ENCODE results near the gene SNRNP40.

Gene SNRNP40

DNA sequence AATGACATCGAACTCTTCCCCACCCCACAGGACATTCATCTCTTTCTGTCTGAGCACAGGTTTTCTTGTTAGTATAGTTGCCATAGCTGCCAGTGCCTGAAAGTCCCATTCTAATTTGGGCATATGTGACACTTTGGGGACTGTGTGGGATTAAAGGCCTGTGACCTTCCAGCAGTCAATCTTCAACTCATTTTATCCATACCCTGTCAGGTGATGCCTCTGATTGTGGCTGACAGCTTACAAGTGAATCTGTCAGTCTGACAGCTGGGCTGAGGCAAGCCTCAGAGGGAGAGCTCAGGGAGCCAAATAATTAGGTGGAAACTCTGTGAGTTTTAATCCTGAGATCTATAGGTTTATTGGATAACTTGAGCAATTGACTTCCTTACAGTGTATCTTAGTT is 29.9 kb upstream of the SNRNP40 start:
- Histone ChIP-seq H3K27me3 (ENCODE audit: low read length) (no peaks in the 10 kb centered on the region), H3F3A (ENCODE audit: insufficient read depth) (no peaks in the 10 kb centered on the region), H3K4me2 (ENCODE audit: low read depth, low read length, poor library complexity, severe bottlenecking) (no peak overlapping the region), H3K4me3 (ENCODE audit: insufficient read depth, low read length, poor library complexity, severe bottlenecking) (no peak overlapping the region), H2AFZ (ENCODE audit: low read depth, low read length, severe bottlenecking) (no peak overlapping the region), H3K27ac (ENCODE audit: low read depth, low read length) (no peak overlapping the region), H3K79me2 (ENCODE audit: insufficient read depth, low read length) (no peaks in the 10 kb centered on the region), H4K20me1 (ENCODE audit: low read depth, low read length) (no peaks in the 10 kb centered on the region), H3K9ac (ENCODE audit: low read length) (no peak overlapping the region), H3K9me3 (ENCODE audit: insufficient read depth, low read length) (no peaks in the 10 kb centered on the region), H3K9me2 (replicated peaks; ENCODE audit: insufficient read depth, low read length) (no peaks in the 10 kb centered on the region), H3K36me3 (ENCODE audit: low read length) (no peaks in the 10 kb centered on the region)
- TF ChIP-seq, protein P1, sequence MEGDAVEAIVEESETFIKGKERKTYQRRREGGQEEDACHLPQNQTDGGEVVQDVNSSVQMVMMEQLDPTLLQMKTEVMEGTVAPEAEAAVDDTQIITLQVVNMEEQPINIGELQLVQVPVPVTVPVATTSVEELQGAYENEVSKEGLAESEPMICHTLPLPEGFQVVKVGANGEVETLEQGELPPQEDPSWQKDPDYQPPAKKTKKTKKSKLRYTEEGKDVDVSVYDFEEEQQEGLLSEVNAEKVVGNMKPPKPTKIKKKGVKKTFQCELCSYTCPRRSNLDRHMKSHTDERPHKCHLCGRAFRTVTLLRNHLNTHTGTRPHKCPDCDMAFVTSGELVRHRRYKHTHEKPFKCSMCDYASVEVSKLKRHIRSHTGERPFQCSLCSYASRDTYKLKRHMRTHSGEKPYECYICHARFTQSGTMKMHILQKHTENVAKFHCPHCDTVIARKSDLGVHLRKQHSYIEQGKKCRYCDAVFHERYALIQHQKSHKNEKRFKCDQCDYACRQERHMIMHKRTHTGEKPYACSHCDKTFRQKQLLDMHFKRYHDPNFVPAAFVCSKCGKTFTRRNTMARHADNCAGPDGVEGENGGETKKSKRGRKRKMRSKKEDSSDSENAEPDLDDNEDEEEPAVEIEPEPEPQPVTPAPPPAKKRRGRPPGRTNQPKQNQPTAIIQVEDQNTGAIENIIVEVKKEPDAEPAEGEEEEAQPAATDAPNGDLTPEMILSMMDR (IDR thresholded peaks at IDR 0.05; ENCODE audit: insufficient read depth, low read length, poor library complexity, severe bottlenecking), result no peak
- TF ChIP-seq EZH2phosphoT487 (conservative IDR thresholded peaks at IDR 0.05; ENCODE audit: low read length), result no peak

DNA sequence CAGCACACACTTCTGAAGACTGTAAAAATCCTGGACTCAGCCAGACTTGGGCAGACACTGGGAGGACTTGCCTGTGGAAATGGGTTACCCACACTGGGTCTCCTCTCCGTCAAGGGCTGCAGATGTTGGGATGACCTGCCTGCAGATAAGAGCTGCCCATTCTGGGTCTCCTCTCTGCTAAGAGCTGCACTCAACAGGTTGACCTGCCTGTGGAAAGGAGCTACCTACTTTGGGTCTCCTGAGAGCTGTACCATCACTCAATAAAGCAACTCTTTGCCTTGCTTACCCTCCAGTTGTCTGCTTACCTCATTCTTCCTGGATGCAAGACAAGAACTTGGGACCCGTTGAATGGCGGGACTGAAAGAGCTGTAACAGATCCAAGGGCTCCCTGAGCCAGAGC is 28.4 kb upstream of the SNRNP40 start:
- TF ChIP-seq, protein P1 (IDR thresholded peaks at IDR 0.05; ENCODE audit: insufficient read depth, low read length, poor library complexity, severe bottlenecking), result no peak
- no peak for TF ChIP-seq EZH2phosphoT487 (conservative IDR thresholded peaks at IDR 0.05; ENCODE audit: low read length)
- H3F3A ChIP-seq (ENCODE audit: insufficient read depth), result no peaks in the 10 kb centered on the region

DNA sequence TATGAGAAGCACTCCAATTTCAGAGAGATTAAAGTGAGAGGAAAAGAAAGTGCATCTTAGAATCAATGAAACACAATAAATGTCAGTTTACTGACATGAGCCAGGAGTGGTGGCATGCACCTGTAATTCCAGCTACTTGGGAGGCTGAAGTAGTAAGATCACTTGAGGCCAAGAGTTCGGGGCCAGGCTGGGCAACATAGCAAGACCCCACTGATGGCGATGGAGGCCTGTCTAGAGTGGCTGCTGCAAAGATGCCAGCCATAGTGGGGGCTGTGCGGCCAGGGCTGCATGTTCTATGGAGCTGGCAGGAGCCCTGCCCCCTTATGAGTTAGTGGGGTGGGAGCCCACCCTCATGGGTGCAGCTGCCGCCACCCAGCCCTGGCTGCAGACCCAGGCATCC is 27.5 kb upstream of the SNRNP40 start:
- Histone ChIP-seq H3K4me2 (ENCODE audit: low read depth, low read length, poor library complexity, severe bottlenecking) (no peak overlapping the region), H3K27ac (ENCODE audit: low read depth, low read length) (no peak overlapping the region), H3K9me2 (replicated peaks; ENCODE audit: insufficient read depth, low read length) (no peaks in the 10 kb centered on the region), H3K27me3 (ENCODE audit: low read length) (no peaks in the 10 kb centered on the region), H3K9me3 (ENCODE audit: insufficient read depth, low read length) (no peaks in the 10 kb centered on the region), H3K9ac (ENCODE audit: low read length) (no peak overlapping the region), H3F3A (ENCODE audit: insufficient read depth) (no peaks in the 10 kb centered on the region), H2AFZ (ENCODE audit: low read depth, low read length, severe bottlenecking) (no peak overlapping the region), H3K4me3 (ENCODE audit: insufficient read depth, low read length, poor library complexity, severe bottlenecking) (no peak overlapping the region), H4K20me1 (ENCODE audit: low read depth, low read length) (no peaks in the 10 kb centered on the region), H3K79me2 (ENCODE audit: insufficient read depth, low read length) (no peaks in the 10 kb centered on the region), H3K36me3 (ENCODE audit: low read length) (peaks cover 10% of the 10 kb centered on the region; the same call in 1 of the 2 replicates)
- TF ChIP-seq, protein P1 (IDR thresholded peaks at IDR 0.05; ENCODE audit: insufficient read depth, low read length, poor library complexity, severe bottlenecking), result no peak
- no peak for TF ChIP-seq EZH2phosphoT487 (conservative IDR thresholded peaks at IDR 0.05; ENCODE audit: low read length)

More for the DNA sequence above, 28.4 kb upstream of the SNRNP40 start:
- Histone ChIP-seq H3K9ac (ENCODE audit: low read length) (no peak overlapping the region), H3K36me3 (ENCODE audit: low read length) (peaks cover 4% of the 10 kb centered on the region; the same call in 1 of the 2 replicates), H2AFZ (ENCODE audit: low read depth, low read length, severe bottlenecking) (no peak overlapping the region), H3K4me3 (ENCODE audit: insufficient read depth, low read length, poor library complexity, severe bottlenecking) (no peak overlapping the region), H3K9me2 (replicated peaks; ENCODE audit: insufficient read depth, low read length) (no peaks in the 10 kb centered on the region), H3K4me2 (ENCODE audit: low read depth, low read length, poor library complexity, severe bottlenecking) (no peak overlapping the region), H3K27me3 (ENCODE audit: low read length) (no peaks in the 10 kb centered on the region), H3K9me3 (ENCODE audit: insufficient read depth, low read length) (no peaks in the 10 kb centered on the region), H4K20me1 (ENCODE audit: low read depth, low read length) (no peaks in the 10 kb centered on the region), H3K27ac (ENCODE audit: low read depth, low read length) (no peak overlapping the region), H3K79me2 (ENCODE audit: insufficient read depth, low read length) (no peaks in the 10 kb centered on the region)
